HEK293 (cell line): ENCODE data around the gene ZSWIM3.

ENCODE experiments used
- AEBP2 ChIP-seq: fragments of 450-650 bp; formaldehyde crosslinking; IDR thresholded peaks from 2 replicates; pipeline ENCODE4 v1.5.1; 2016; ENCODE audit warnings: missing biosample characterization, missing genetic modification characterization, borderline replicate concordance
- BCL6B ChIP-seq: fragments of 450-650 bp; formaldehyde crosslinking; IDR thresholded peaks from 2 replicates; pipeline ENCODE4 v1.5.1; 2017; ENCODE audit warnings: missing biosample characterization, missing genetic modification characterization
- GLIS1 ChIP-seq: fragments of 450-650 bp; formaldehyde crosslinking; IDR thresholded peaks from 2 replicates; pipeline ENCODE4 v1.5.1; 2016; ENCODE audit warnings: missing biosample characterization, missing genetic modification characterization
- KLF16 ChIP-seq: fragments of 450-650 bp; formaldehyde crosslinking; IDR thresholded peaks from 2 replicates; pipeline ENCODE4 v1.5.1; 2017; ENCODE audit warnings: missing biosample characterization, missing genetic modification characterization
- OSR2 ChIP-seq: fragments of 450-650 bp; formaldehyde crosslinking; IDR thresholded peaks from 2 replicates; pipeline ENCODE4 v1.5.1; 2016; ENCODE audit warnings: missing biosample characterization, missing genetic modification characterization
- REST ChIP-seq: fragments of 450-650 bp; formaldehyde crosslinking; IDR thresholded peaks from 2 replicates; pipeline ENCODE4 v1.5.1; 2016; ENCODE audit warnings: missing biosample characterization, missing genetic modification characterization
- YY2 ChIP-seq: fragments of 450-650 bp; formaldehyde crosslinking; IDR thresholded peaks from 2 replicates; pipeline ENCODE4 v1.5.1; 2016; ENCODE audit warnings: missing biosample characterization, missing genetic modification characterization
- ZBTB8A ChIP-seq: fragments of 450-650 bp; formaldehyde crosslinking; IDR thresholded peaks from 2 replicates; pipeline ENCODE4 v1.5.1; 2016; ENCODE audit warnings: missing biosample characterization, missing genetic modification characterization
- ZNF112 ChIP-seq: fragments of 450-650 bp; formaldehyde crosslinking; IDR thresholded peaks from 2 replicates; pipeline ENCODE4 v1.5.0; 2017; ENCODE audit warnings: missing biosample characterization, missing genetic modification characterization
- ZNF121 ChIP-seq: fragments of 450-650 bp; formaldehyde crosslinking; IDR thresholded peaks from 2 replicates; pipeline ENCODE4 v1.5.1; 2016; ENCODE audit warnings: missing biosample characterization, missing genetic modification characterization
- ZNF23 ChIP-seq: fragments of 450-650 bp; formaldehyde crosslinking; IDR thresholded peaks from 2 replicates; pipeline ENCODE4 v1.5.1; 2016; ENCODE audit warnings: missing biosample characterization, missing genetic modification characterization, borderline replicate concordance
- ZNF292 ChIP-seq: fragments of 450-650 bp; formaldehyde crosslinking; IDR thresholded peaks from 2 replicates; pipeline ENCODE4 v1.5.1; 2016; ENCODE audit warnings: low read depth, missing biosample characterization, missing genetic modification characterization, borderline replicate concordance
- ZNF350 ChIP-seq: fragments of 450-650 bp; formaldehyde crosslinking; IDR thresholded peaks from 2 replicates; pipeline ENCODE4 v1.5.0; 2017; ENCODE audit warnings: missing biosample characterization, mild to moderate bottlenecking, missing genetic modification characterization
- ZNF354C ChIP-seq: fragments of 450-650 bp; formaldehyde crosslinking; IDR thresholded peaks from 2 replicates; pipeline ENCODE4 v1.5.1; 2016; ENCODE audit warnings: missing biosample characterization, missing genetic modification characterization, low read depth, borderline replicate concordance
- ZNF488 ChIP-seq: fragments of 450-650 bp; formaldehyde crosslinking; IDR thresholded peaks from 2 replicates; pipeline ENCODE4 v1.5.1; 2016; ENCODE audit warnings: missing biosample characterization, missing genetic modification characterization
- ZNF513 ChIP-seq: fragments of 450-650 bp; IDR thresholded peaks from 2 replicates; pipeline ENCODE4 v1.5.1; 2018; ENCODE audit warnings: missing biosample characterization, missing genetic modification characterization
- ZNF514 ChIP-seq: fragments of 450-650 bp; formaldehyde crosslinking; IDR thresholded peaks from 2 replicates; pipeline ENCODE4 v1.5.1; 2016; ENCODE audit warnings: missing biosample characterization, missing genetic modification characterization
- ZNF518A ChIP-seq: fragments of 450-650 bp; formaldehyde crosslinking; conservative IDR thresholded peaks from 2 replicates; pipeline ENCODE4 v1.5.1; 2016; ENCODE audit warnings: low read depth, missing biosample characterization, missing genetic modification characterization
- ZNF558 ChIP-seq: fragments of 450-650 bp; formaldehyde crosslinking; IDR thresholded peaks from 2 replicates; pipeline ENCODE4 v1.5.1; 2016; ENCODE audit warnings: missing biosample characterization, missing genetic modification characterization
- ZNF785 ChIP-seq: fragments of 450-650 bp; formaldehyde crosslinking; IDR thresholded peaks from 2 replicates; pipeline ENCODE4 v1.5.1; 2016; ENCODE audit warnings: missing biosample characterization, missing genetic modification characterization
- ZNF791 ChIP-seq: fragments of 450-650 bp; formaldehyde crosslinking; IDR thresholded peaks from 2 replicates; pipeline ENCODE4 v1.5.1; 2016; ENCODE audit warnings: missing biosample characterization, missing genetic modification characterization
- ZNF837 ChIP-seq: fragments of 450-650 bp; formaldehyde crosslinking; IDR thresholded peaks from 2 replicates; pipeline ENCODE4 v1.5.1; 2016; ENCODE audit warnings: missing biosample characterization, missing genetic modification characterization
- ZSCAN5A ChIP-seq: fragments of 450-650 bp; formaldehyde crosslinking; IDR thresholded peaks from 2 replicates; pipeline ENCODE4 v1.5.1; 2016; ENCODE audit warnings: missing biosample characterization, missing genetic modification characterization
- ZXDB ChIP-seq: fragments of 450-650 bp; formaldehyde crosslinking; IDR thresholded peaks from 2 replicates; pipeline ENCODE4 v1.5.1; 2016; ENCODE audit warnings: missing biosample characterization, missing genetic modification characterization

The ZSWIM3 gene

GRCh38 chr20:45833030-45833882 is 24.2 kb upstream of the ZSWIM3 start, which contains the start of gene SNX21 (continued):
- TF ChIP-seq REST (tag by site-specific recombination) (no peak), ZNF837 (tag by site-specific recombination) (no peak), KLF16 (tag by site-specific recombination) (no peak), ZSCAN5A (tag by site-specific recombination) (no peak), ZNF350 (tag by site-specific recombination) (no peak), ZNF558 (tag by site-specific recombination) (no peak), OSR2 (tag by site-specific recombination) (no peak), ZNF292 (tag by site-specific recombination) (no peak), ZNF121 (no peak), YY2 (tag by site-specific recombination) (no peak), ZNF513 (tag by site-specific recombination) (no peak), ZBTB8A (tag by site-specific recombination) (peak; percentile 92), ZNF518A (no peak), BCL6B (tag by site-specific recombination) (no peak), ZNF23 (tag by site-specific recombination) (no peak), ZNF514 (no peak), GLIS1 (tag by site-specific recombination) (no peak), ZNF112 (no peak), ZNF488 (tag by site-specific recombination) (no peak), ZNF785 (tag by site-specific recombination) (no peak), ZNF354C (tag by site-specific recombination) (no peak), AEBP2 (no peak), ZXDB (peak; percentile 34; the same call in 1 of the 2 replicates), ZNF791 (no peak)
